Caco-2 (cell line): ENCODE measurements around the gene TWNK. TPM values are rescaled to one million over a fixed set of nuclear protein-coding genes. Genes with fewer than 3 reads are reported as not detected.

Experiments used
- BruUV-seq: library from RNA; stranded (reverse); fragments of 400-500 nt; replicated peaks from 2 replicates; lab custom pipeline; 2021; lab: Mats Ljungman, UMichigan
- CTCF ChIA-PET: fragments of 300-600 bp; sonication (Branson Sonifier 250); formaldehyde crosslinking; loops from one replicate; lab custom pipeline; 2022; ENCODE audit warnings: antibody characterized with exemption; lab: Charles Lee
- POLR2A ChIA-PET: fragments of 300-600 bp; sonication (Branson Sonifier 250); formaldehyde crosslinking; loops from one replicate; lab custom pipeline; 2022; ENCODE audit warnings: antibody characterized with exemption; lab: Charles Lee
- DNase-seq, 2 experiments: peaks; one replicate each; pipeline versions ENCODE4 v3.0.0 to v3.0.0-alpha.2; 2020 to 2022
- H3K27me3 ChIP-seq: replicated peaks from 2 replicates; pipeline ENCODE4 v1.6.0; 2011; ENCODE audit warnings: low read length; ENCODE audit not compliant: control insufficient read depth, insufficient read depth
- H3K36me3 ChIP-seq: 2 replicates; pipeline ENCODE4 v1.5.1; 2011; ENCODE audit warnings: low read length; ENCODE audit not compliant: control insufficient read depth, insufficient read depth
- H3K4me1 ChIP-seq: fragments of 250-450 bp; sonication (Bioruptor Pico); 2 replicates; pipeline ENCODE4 v1.5.1; 2020; ENCODE audit warnings: mild to moderate bottlenecking
- H3K4me3 ChIP-seq: 2 replicates; pipeline ENCODE4 v1.5.1; 2011; ENCODE audit warnings: low read depth, mild to moderate bottlenecking, control low read depth, low read length
- H3K9me3 ChIP-seq: fragments of 250-450 bp; sonication (Bioruptor Pico); 2 replicates; pipeline ENCODE4 v1.5.1; 2020; ENCODE audit warnings: mild to moderate bottlenecking, moderate library complexity
- H3K27ac Mint-ChIP-seq: one replicate; pipeline ENCODE4 v1.8.0; 2022; ENCODE audit warnings: mixed read lengths; ENCODE audit not compliant: unreplicated experiment
- H3K27me3 Mint-ChIP-seq: one replicate; pipeline ENCODE4 v1.8.0; 2022; ENCODE audit warnings: mixed read lengths; ENCODE audit not compliant: insufficient read depth, unreplicated experiment
- H3K36me3 Mint-ChIP-seq: one replicate; pipeline ENCODE4 v1.8.0; 2022; ENCODE audit warnings: mild to moderate bottlenecking, mixed read lengths; ENCODE audit not compliant: insufficient read depth, unreplicated experiment
- H3K4me1 Mint-ChIP-seq: one replicate; pipeline ENCODE4 v1.8.0; 2022; ENCODE audit warnings: low read depth, mixed read lengths; ENCODE audit not compliant: unreplicated experiment
- H3K4me3 Mint-ChIP-seq: one replicate; pipeline ENCODE4 v1.8.0; 2022; ENCODE audit warnings: mild to moderate bottlenecking, moderate library complexity, mixed read lengths; ENCODE audit not compliant: unreplicated experiment
- H3K9me3 Mint-ChIP-seq: one replicate; pipeline ENCODE4 v1.8.0; 2022; ENCODE audit warnings: mixed read lengths; ENCODE audit not compliant: unreplicated experiment
- CTCF ChIP-seq, 2 experiments: fragments of 200-600 bp in 1 of 2; IDR thresholded peaks; 1 replicate in 1 of 2; 2 replicates in 1 of 2; pipeline versions ENCODE4 v1.5.1 to v1.8.0; 2011 to 2022; ENCODE audit warnings: antibody characterized with exemption in 1 of 2, control low read depth in 1 of 2, inconsistent platforms in 1 of 2, low read depth in 1 of 2, low read length in 1 of 2, mild to moderate bottlenecking in 1 of 2, moderate library complexity in 1 of 2; ENCODE audit not compliant: insufficient read depth in 1 of 2, severe bottlenecking in 1 of 2, unreplicated experiment in 1 of 2
- intact Hi-C: fragments of 100-400 bp; cut with micrococcal nuclease; formaldehyde crosslinking; loops from one replicate; pipeline ENCODE4 v1.10.0; 2022; ENCODE audit not compliant: unreplicated experiment
- total RNA-seq: library from RNA; stranded (reverse); gene quantifications from 2 replicates; pipeline ENCODE4 v1.2.3, GENCODE V29; 2022

TWNK gene
- total RNA-seq, 1 experiment from 2014 or later, result 29.8 TPM

GRCh38 chr10:100968062-100968736 is 19.1 kb upstream of the TWNK start:
- H3K36me3 Mint-ChIP-seq, result peaks cover 24% of the 10 kb centered on the region
- no peak for TF ChIP-seq CTCF (IDR thresholded peaks at IDR 0.05; ENCODE audit: insufficient read depth in 1 of 2, low read depth in 1 of 2, low read length in 1 of 2, severe bottlenecking in 1 of 2, unreplicated experiment in 1 of 2)
- peaks cover 33% of the 10 kb centered on the region for H3K4me1 ChIP-seq
- peaks cover 7% of the 10 kb centered on the region for H3K36me3 ChIP-seq
- H3K9me3 Mint-ChIP-seq, result no peaks in the 10 kb centered on the region
- H3K27me3 ChIP-seq, result no peaks in the 10 kb centered on the region
- POLR2A ChIA-PET, result no interaction called here
- H3K9me3 ChIP-seq, result no peaks in the 10 kb centered on the region
- no peaks in the 10 kb centered on the region for H3K27me3 Mint-ChIP-seq
- no peak for DNase-seq
- peak overlapping the region; percentile 90 for H3K4me3 Mint-ChIP-seq
- H3K27ac Mint-ChIP-seq, result peak overlapping the region; percentile 86
- peaks cover 49% of the 10 kb centered on the region for H3K4me1 Mint-ChIP-seq
- no peak overlapping the region for H3K4me3 ChIP-seq
- TSS peak; percentile 44 for BruUV-seq
- intact Hi-C loops, result no loop called here
- CTCF ChIA-PET, result interaction anchor here (0.6 to 2.4 kb wide), 3 partner anchors 19 to 46 kb away, joined by 3 to 12 read pairs (median 4); partner anchors contain the start of genes MRPL43 and TWNK

GRCh38 chr10:100968863-100969186 is 18.5 kb upstream of the TWNK start:
- no peaks in the 10 kb centered on the region for H3K9me3 Mint-ChIP-seq
- peak overlapping the region; percentile 86 for H3K27ac Mint-ChIP-seq

More at GRCh38 chr10:100968863-100969186, 18.5 kb upstream of the TWNK start:
- no peak for DNase-seq
- H3K4me1 Mint-ChIP-seq, result peaks cover 50% of the 10 kb centered on the region
- peak overlapping the region; percentile 90 for H3K4me3 Mint-ChIP-seq
- Histone ChIP-seq H3K36me3 (peaks cover 8% of the 10 kb centered on the region), H3K27me3 (no peaks in the 10 kb centered on the region), H3K9me3 (no peaks in the 10 kb centered on the region), H3K4me3 (peak overlapping the region; percentile 98), H3K4me1 (peaks cover 33% of the 10 kb centered on the region)
- H3K36me3 Mint-ChIP-seq, result peaks cover 29% of the 10 kb centered on the region
- no TSS peak for BruUV-seq
- no peak for TF ChIP-seq CTCF (IDR thresholded peaks at IDR 0.05; ENCODE audit: insufficient read depth in 1 of 2, low read depth in 1 of 2, low read length in 1 of 2, severe bottlenecking in 1 of 2, unreplicated experiment in 1 of 2)
- POLR2A ChIA-PET, result no interaction called here
- CTCF ChIA-PET, result interaction anchor here (0.6 to 2.4 kb wide), 3 partner anchors 18 to 45 kb away, joined by 3 to 12 read pairs (median 3); partner anchors contain the start of genes MRPL43 and TWNK
- no peaks in the 10 kb centered on the region for H3K27me3 Mint-ChIP-seq
- intact Hi-C loops, result no loop called here
